Stimulated activated CD4-positive, alpha-beta T cell treated with anti-CD3 and anti-CD28 coated beads, TNF-alpha, amount 100 ng/mL, for 1 hour (primary cell): ENCODE results near the gene ASB13.

Experiments
- DNase-seq, 3 donors: peaks; one replicate each; pipeline ENCODE4 v3.0.0-alpha.2; 2020; ENCODE audit warnings: low read depth in 3 of 3, low spot score in 1 of 3

The ASB13 gene

GRCh38 chr10:5670662-5671375 is 4.4 kb upstream of the ASB13 start:
- no peak for DNase-seq

- no peak for DNase-seq
These were observed 3.2 kb upstream of the ASB13 start for GRCh38 chr10:5669604-5670003.

- no peak for DNase-seq
These were observed 2.0 kb upstream of the ASB13 start for GRCh38 chr10:5668429-5668828.

GRCh38 chr10:5666841-5667630 is 641 bp upstream of the ASB13 start:
- no peak for DNase-seq

- DNase-seq, result no peak
These were observed 905 bp downstream of the ASB13 start for GRCh38 chr10:5665373-5666007.

- DNase-seq, result no peak
These were observed 2.5 kb downstream of the ASB13 start for GRCh38 chr10:5663692-5664427.

- DNase-seq, result no peak
These were observed 3.5 kb downstream of the ASB13 start for GRCh38 chr10:5662708-5663579.

GRCh38 chr10:5661043-5661442 is 5.4 kb downstream of the ASB13 start:
- DNase-seq, result no peak

GRCh38 chr10:5659702-5660528 is 6.5 kb downstream of the ASB13 start:
- DNase-seq, result no peak

GRCh38 chr10:5658871-5659618 is 7.3 kb downstream of the ASB13 start:
- DNase-seq, result no peak

GRCh38 chr10:5656737-5657579 is 9.4 kb downstream of the ASB13 start:
- no peak for DNase-seq

- no peak for DNase-seq
These were observed 11.3 kb downstream of the ASB13 start for GRCh38 chr10:5655121-5655520.

GRCh38 chr10:5654218-5654755 is 12.1 kb downstream of the ASB13 start:
- no peak for DNase-seq

- no peak for DNase-seq
These were observed 13.6 kb downstream of the ASB13 start for GRCh38 chr10:5652746-5653145.

GRCh38 chr10:5651388-5651764 is 15.0 kb downstream of the ASB13 start:
- no peak for DNase-seq

- DNase-seq, result no peak
These were observed 15.6 kb downstream of the ASB13 start for GRCh38 chr10:5650664-5651387.

GRCh38 chr10:5649746-5650145 is 16.6 kb downstream of the ASB13 start:
- DNase-seq, result no peak
